IMR-90 (cell line): ENCODE results near the gene TBRG4.

Experiments used
- BHLHE40 ChIP-seq: fragments of 150-350 bp; IDR thresholded peaks from 2 replicates; pipeline ENCODE4 v1.6.1; 2016; ENCODE audit warnings: mild to moderate bottlenecking, low read depth, low read length
- CEBPB ChIP-seq: IDR thresholded peaks from 2 replicates; pipeline ENCODE4 v1.6.1; 2012; ENCODE audit warnings: low read depth, low read length, improper control_type of control experiment
- FOS ChIP-seq: fragments of 150-350 bp; IDR thresholded peaks from 2 replicates; pipeline ENCODE4 v1.6.1; 2016; ENCODE audit warnings: low read depth, low read length
- MAFK ChIP-seq: IDR thresholded peaks from 2 replicates; pipeline ENCODE4 v1.6.1; 2012; ENCODE audit warnings: low read depth, low read length, improper control_type of control experiment
- MAZ ChIP-seq: IDR thresholded peaks from 2 replicates; pipeline ENCODE4 v1.6.1; 2012; ENCODE audit warnings: low read depth, mild to moderate bottlenecking, low read length, improper control_type of control experiment, moderate library complexity, borderline replicate concordance
- NFE2L2 ChIP-seq: fragments of 150-350 bp; IDR thresholded peaks from 2 replicates; pipeline ENCODE4 v1.6.1; 2016; ENCODE audit warnings: low read depth, mild to moderate bottlenecking, low read length
- POLR2A ChIP-seq: IDR thresholded peaks from 2 replicates; pipeline ENCODE4 v1.6.1; 2012; ENCODE audit warnings: mild to moderate bottlenecking, low read depth, low read length
- RAD21 ChIP-seq: IDR thresholded peaks from 2 replicates; pipeline ENCODE4 v1.6.1; 2012; ENCODE audit warnings: low read length, improper control_type of control experiment
- RCOR1 ChIP-seq: IDR thresholded peaks from 2 replicates; pipeline ENCODE4 v1.6.1; 2012; ENCODE audit warnings: mild to moderate bottlenecking, low read length, improper control_type of control experiment; ENCODE audit not compliant: insufficient replicate concordance
- RFX5 ChIP-seq: IDR thresholded peaks from 2 replicates; pipeline ENCODE4 v1.8.0; 2012; ENCODE audit warnings: low read depth, mild to moderate bottlenecking, low read length, moderate library complexity
- SMC3 ChIP-seq: fragments of 150-350 bp; IDR thresholded peaks from 2 replicates; pipeline ENCODE4 v1.6.1; 2016; ENCODE audit warnings: low read depth, mild to moderate bottlenecking, antibody characterized with exemption, low read length, moderate library complexity
- TF ChIP-seq, protein P1 (sequence below): conservative IDR thresholded peaks from 2 replicates; pipeline ENCODE4 v1.5.1; 2012; ENCODE audit warnings: mild to moderate bottlenecking, low read depth, low read length, improper control_type of control experiment
- TF ChIP-seq, protein P2 (sequence below): fragments of 150-350 bp; IDR thresholded peaks from 2 replicates; pipeline ENCODE4 v1.6.1; 2016; ENCODE audit warnings: low read depth, mild to moderate bottlenecking, low read length, moderate library complexity, borderline replicate concordance
- TF ChIP-seq, protein P3 (sequence below): fragments of 150-350 bp; IDR thresholded peaks from 2 replicates; pipeline ENCODE4 v1.6.1; 2017; ENCODE audit warnings: mild to moderate bottlenecking, antibody characterized with exemption, low read length, low read depth

DNA sequence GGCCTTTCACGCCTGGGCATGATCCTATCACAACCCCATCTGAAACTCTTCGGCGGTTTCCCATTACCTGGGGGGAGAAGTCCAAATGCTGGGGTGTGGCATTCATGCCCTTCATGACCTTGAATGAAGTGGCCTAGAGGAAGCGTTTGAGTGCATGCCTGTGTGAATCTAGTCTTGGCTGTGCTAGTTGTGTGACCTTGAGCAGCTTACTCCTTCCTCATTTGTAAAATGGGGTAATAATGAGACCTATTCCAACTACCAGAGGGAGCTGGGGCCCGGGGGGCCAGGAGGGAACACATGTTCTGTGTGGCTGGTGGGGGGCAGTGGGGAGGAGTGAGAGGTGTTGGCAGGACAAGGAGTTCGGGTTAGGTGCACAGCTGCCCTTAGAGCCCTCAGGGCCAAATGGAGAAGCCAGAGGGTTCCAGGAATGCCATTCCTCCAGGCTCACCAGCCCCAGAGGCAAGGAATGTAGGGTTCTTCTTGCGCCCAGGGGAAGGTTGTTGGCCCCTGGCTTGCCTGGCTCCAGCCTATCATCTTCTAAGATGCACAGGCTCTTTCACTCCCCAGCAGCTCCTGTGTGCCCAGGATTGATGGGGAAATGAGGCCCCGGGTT lies 21.3 kb upstream of the TBRG4 start:
- TF ChIP-seq, protein P1, sequence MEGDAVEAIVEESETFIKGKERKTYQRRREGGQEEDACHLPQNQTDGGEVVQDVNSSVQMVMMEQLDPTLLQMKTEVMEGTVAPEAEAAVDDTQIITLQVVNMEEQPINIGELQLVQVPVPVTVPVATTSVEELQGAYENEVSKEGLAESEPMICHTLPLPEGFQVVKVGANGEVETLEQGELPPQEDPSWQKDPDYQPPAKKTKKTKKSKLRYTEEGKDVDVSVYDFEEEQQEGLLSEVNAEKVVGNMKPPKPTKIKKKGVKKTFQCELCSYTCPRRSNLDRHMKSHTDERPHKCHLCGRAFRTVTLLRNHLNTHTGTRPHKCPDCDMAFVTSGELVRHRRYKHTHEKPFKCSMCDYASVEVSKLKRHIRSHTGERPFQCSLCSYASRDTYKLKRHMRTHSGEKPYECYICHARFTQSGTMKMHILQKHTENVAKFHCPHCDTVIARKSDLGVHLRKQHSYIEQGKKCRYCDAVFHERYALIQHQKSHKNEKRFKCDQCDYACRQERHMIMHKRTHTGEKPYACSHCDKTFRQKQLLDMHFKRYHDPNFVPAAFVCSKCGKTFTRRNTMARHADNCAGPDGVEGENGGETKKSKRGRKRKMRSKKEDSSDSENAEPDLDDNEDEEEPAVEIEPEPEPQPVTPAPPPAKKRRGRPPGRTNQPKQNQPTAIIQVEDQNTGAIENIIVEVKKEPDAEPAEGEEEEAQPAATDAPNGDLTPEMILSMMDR: no peak
- TF ChIP-seq POLR2A (no peak), RAD21 (no peak), SMC3 (no peak), FOS (no peak), BHLHE40 (no peak), CEBPB (no peak), RFX5 (no peak), NFE2L2 (no peak), MAZ (no peak), MAFK (no peak), RCOR1 (no peak)
- TF ChIP-seq, protein P2, sequence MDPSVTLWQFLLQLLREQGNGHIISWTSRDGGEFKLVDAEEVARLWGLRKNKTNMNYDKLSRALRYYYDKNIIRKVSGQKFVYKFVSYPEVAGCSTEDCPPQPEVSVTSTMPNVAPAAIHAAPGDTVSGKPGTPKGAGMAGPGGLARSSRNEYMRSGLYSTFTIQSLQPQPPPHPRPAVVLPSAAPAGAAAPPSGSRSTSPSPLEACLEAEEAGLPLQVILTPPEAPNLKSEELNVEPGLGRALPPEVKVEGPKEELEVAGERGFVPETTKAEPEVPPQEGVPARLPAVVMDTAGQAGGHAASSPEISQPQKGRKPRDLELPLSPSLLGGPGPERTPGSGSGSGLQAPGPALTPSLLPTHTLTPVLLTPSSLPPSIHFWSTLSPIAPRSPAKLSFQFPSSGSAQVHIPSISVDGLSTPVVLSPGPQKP: no peak
- TF ChIP-seq, protein P3, sequence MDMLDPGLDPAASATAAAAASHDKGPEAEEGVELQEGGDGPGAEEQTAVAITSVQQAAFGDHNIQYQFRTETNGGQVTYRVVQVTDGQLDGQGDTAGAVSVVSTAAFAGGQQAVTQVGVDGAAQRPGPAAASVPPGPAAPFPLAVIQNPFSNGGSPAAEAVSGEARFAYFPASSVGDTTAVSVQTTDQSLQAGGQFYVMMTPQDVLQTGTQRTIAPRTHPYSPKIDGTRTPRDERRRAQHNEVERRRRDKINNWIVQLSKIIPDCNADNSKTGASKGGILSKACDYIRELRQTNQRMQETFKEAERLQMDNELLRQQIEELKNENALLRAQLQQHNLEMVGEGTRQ: no peak
